KG1 (cell line): ENCODE results near the gene MYCL.

ENCODE experiments used
- DNase-seq: peaks from one replicate; lab custom pipeline; 2025; lab: John Stamatoyannopoulos, UW

The MYCL gene

DNA sequence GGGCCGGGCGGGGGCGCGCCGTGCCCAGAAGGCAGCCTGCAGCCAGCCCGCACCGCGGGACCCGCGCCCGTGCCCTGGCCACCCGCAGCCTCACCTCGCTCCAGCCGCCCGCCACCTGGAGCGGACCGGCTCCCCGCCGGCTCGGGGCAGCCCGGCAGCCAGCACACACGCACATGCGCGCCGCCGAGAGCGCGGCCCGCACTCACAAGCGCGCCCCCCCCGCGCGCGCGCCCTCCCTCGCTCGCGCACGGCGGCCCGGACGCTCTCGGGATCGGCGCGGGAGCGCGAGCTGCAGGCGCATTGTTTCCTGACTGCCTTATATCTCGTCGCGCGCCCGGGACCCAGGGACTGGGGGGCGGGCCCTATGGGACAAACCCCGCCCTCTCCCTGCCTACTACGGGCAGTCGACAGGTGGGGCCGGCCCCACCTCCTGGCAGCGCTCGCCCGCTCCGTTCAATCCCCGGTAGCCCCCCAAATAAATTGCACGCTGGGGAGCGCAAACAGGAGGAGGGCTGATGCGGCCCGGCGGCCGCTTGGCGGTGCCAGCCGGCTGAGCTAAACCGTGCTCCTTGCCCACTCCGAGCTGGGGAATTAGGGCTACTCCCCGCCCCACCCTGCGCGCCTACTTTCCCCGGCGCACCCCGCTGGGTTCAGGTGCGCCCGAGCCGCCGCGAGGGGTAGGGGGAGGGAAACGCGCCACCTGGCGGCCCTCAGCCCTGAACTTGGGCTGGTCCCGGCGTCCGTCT is at the start of gene MYCL:
MYCL (minus strand) TSS at position 204 of the 746 bp plus-strand sequence. CDS start 483 bp downstream, outside the sequence.
- no peak for DNase-seq

GRCh38 chr1:39949891-39950290 is 48.2 kb upstream of the MYCL start:
- no peak for DNase-seq

DNA sequence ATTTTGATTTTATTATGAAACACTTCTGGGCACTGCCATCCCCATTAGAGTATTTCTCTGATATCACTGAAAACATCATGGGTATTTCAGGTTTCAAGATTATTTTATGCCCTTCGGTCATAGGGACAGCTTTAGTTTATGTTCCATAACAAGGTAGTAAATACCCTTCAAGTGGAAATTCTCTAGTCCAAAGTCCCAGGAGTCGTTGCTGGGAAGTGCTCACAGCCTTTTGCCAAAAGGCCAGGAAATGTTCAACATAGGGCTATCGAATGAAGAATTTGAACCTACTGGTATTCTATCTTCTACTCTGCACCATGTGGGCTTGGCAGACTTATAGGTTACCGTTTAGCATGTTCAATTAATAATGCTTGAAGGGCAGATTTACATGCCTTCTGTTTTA is 45.5 kb upstream of the MYCL start:
- DNase-seq: no peak

GRCh38 chr1:39946216-39946615 is 44.5 kb upstream of the MYCL start:
- DNase-seq: no peak

- no peak for DNase-seq
Observed at GRCh38 chr1:39944410-39945112, 42.8 kb upstream of the MYCL start.

- no peak for DNase-seq
Observed at GRCh38 chr1:39943471-39944290, 42.0 kb upstream of the MYCL start.

DNA sequence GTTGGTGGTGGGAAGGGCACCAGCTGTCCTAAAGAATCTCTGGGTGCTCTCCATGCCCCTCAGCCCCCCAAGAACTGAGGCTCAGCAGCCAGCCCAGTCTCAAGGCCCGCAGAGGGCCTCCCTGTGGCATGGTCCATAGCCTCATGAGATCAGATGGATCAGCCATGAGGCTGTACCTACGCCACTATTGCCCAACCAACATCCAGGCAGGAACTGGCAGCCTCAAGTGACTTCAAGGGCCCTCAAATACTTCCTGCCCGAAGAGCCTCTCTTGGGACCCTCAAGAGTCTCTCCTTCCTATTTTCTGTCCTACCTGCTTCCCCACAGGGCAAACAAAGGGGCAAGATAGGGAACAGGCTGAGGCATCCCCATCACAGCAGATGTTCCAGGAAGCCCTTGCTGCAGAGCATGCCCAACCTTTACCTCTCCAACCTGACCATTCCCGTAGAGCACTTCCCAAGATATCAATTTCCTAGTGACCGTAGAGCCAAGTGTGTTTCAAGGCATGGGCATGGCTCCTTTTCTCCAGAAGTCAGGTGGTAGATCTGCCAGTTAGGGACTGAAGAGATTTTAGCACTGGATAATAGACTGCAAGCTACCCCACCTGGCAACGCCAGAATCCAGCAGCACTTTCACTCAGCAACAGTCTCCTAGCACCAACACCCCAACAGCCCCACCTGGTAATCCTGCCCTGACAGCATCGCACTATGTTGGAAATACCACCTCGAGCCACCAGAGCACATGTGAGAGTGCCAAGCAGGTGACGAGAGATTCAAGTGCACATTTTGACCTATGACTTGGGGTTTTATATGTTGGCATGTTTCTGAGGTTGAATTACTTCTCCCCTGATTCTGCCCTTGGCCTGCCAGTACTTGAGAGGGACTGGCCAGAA is 39.5 kb upstream of the MYCL start:
- no peak for DNase-seq

DNA sequence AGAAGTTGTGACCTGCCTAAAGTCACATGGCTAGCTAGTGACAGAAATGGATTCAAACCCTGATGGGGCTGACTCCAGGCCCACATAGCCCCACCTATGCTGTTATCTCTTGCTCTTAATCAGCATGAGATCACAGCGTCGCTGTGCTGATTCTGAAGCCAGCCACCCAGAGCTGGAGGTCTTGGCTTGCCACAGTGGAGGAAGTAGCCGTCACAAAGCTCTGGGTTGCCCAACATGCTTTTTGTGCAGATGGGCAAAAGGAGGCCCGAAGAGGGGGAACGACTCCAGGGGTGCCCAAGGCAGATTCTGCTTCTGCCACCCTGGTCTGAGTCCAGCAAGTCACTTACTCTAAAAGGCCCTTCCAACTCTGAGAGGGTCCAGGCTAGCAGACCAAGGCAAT is 38.5 kb upstream of the MYCL start:
- DNase-seq: no peak

GRCh38 chr1:39938856-39939255 is 37.1 kb upstream of the MYCL start:
- no peak for DNase-seq

DNA sequence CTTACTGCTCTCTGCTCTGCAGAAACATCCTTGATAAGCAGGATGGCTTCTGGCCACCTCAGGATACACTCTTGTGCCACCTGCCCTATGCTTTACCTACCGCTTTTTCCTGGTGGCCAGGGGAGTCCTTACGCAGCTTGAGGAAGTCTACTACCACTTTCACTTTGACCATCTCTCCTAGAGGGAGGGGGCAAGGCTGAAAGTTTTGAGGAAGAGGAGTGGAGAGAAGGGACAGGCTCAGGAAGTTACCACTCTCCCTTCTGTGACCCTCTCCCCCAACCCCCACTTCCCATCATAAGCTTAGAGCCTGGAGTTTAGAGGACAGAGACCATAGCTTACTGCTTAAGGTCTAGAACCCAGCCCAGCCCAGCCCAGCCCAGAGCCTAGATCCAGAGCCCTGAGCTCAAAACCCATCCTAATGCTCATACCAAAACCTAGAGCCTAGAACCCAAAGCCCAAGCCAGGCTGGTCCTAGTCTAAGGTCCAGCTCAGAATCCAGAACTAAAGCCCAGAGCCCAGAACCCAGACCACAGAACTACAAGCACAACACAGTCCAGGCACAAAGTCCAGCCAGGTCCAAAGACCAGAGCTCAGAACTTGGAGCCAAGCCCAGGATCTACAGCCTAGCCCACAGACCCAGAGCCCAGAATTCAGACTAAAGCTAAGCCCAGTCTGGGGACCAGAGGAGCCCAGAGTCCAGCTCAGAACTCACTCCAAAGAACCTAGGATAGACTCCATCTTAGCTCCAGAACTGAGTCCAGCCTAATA is 35.2 kb upstream of the MYCL start:
- no peak for DNase-seq

DNA sequence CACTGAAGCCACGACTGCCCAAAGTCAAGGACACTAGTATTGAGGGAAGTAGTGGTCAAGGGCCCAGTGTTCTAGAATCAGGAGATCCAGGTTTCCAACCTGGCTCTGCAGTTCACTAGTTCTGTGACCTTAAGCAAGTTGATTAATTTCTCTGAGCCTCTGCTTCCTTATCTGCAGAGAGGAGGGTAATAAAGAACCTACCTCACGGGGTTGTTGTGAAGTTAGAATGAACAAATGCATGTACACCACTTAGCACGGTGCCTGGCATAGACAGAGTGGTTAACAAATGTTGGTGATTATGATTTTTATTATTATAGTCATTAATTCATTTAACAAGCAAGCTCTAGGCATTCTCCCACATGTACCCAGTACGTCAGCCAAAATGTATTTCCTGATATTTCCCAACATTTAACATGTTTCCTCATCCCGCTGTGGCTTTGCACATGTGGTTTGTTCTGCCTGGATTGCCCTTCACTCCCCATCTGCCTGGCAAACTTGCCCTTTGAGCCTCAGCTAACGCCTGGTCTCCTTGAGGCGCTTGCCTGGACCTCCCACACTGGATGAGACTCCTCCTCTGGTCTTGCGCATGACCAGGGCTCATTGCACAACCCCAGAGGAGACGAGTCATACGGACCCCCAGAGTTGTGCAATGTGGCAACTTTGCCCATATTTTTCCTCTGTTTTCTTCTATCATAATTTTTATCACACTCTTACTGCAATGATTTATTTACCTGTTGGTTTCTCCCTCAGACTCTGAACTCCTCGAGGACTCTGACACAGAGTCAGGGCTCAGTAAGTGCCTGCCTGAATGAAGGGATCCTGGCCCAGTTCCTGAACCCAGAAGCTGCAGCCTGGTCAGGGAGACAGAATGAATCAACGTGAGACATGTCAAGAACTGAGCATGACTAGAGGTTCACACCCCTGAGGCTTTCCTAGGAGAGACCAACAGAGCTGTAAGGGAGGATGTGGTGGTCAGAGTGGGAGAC is 32.5 kb upstream of the MYCL start:
- DNase-seq: peak; percentile 29

- no peak for DNase-seq
Observed at GRCh38 chr1:39928809-39929587, 27.3 kb upstream of the MYCL start.

GRCh38 chr1:39927538-39927937 is 25.8 kb upstream of the MYCL start:
- no peak for DNase-seq

DNA sequence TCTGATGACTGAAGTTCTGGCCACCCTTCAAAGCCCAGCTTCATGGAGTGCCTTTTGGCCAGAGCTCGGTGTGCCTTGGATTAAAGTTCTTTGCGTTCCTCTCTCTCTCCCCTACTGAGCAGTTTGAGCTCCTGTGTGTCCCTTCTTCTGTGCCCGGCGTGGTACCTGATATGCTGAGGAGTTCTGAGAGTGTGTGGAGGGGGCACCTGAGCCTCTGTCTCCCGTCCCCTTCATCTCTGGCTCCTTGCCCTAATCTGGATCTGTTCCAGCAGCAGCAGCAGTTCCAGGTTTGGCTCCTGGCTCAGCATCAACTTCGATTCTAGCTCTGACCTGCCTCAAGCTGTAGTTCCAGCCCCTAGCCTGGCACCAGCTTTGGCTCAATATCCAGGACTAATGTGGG is 25.1 kb upstream of the MYCL start:
- DNase-seq: no peak

GRCh38 chr1:39926343-39926793 is 24.7 kb upstream of the MYCL start:
- DNase-seq: no peak

- DNase-seq: no peak
Observed at GRCh38 chr1:39925721-39926342, 24.1 kb upstream of the MYCL start.

- no peak for DNase-seq
Observed at GRCh38 chr1:39922251-39922688, 20.6 kb upstream of the MYCL start.

GRCh38 chr1:39919545-39919944 is 17.8 kb upstream of the MYCL start:
- no peak for DNase-seq
